GM23338 (cell line): ENCODE measurements around the gene IL13RA2. TPM values are rescaled to one million over a fixed set of nuclear protein-coding genes. Genes with fewer than 3 reads are reported as not detected.

Experiments used
- ATAC-seq: fragments of 200-7000 bp; cut with Tn5 transposase; 3 replicates; pipeline ENCODE4 v1.9.1; 2020
- DNase-seq: peaks from one replicate; pipeline ENCODE4 v3.0.0-alpha.2; 2015; ENCODE audit warnings: low spot score
- H2AFZ ChIP-seq: fragments of 200-600 bp; sonication (generic); 2 replicates; pipeline ENCODE4 v1.8.0; 2016; ENCODE audit warnings: antibody characterized with exemption, mild to moderate bottlenecking, moderate library complexity
- H3F3A ChIP-seq: fragments of 200-600 bp; sonication (generic); replicated peaks from 2 replicates; pipeline ENCODE4 v1.8.0; 2017; ENCODE audit warnings: antibody characterized with exemption, mixed run types, low read depth
- H3K27ac ChIP-seq: fragments of 200-600 bp; sonication (generic); 2 replicates; pipeline ENCODE4 v1.6.1; 2016; ENCODE audit warnings: low read depth
- H3K27me3 ChIP-seq: fragments of 200-600 bp; sonication (generic); 2 replicates; pipeline ENCODE4 v1.8.0; 2016; ENCODE audit warnings: mild to moderate bottlenecking, mixed run types, moderate library complexity; ENCODE audit not compliant: insufficient read depth
- H3K36me3 ChIP-seq: fragments of 200-600 bp; sonication (generic); 2 replicates; pipeline ENCODE4 v1.8.0; 2016; ENCODE audit warnings: mild to moderate bottlenecking; ENCODE audit not compliant: insufficient read depth
- H3K4me1 ChIP-seq: fragments of 200-600 bp; sonication (generic); 2 replicates; pipeline ENCODE4 v1.8.0; 2016; ENCODE audit warnings: mild to moderate bottlenecking, moderate library complexity; ENCODE audit not compliant: insufficient read depth
- H3K4me2 ChIP-seq: fragments of 200-600 bp; sonication (generic); 2 replicates; pipeline ENCODE4 v1.7.1; 2017; ENCODE audit warnings: mixed run types
- H3K4me3 ChIP-seq: fragments of 200-600 bp; sonication (generic); 2 replicates; pipeline ENCODE4 v1.6.1; 2016; ENCODE audit warnings: mixed run types
- H3K79me2 ChIP-seq: fragments of 200-600 bp; sonication (generic); replicated peaks from 2 replicates; pipeline ENCODE4 v1.8.0; 2017; ENCODE audit warnings: mild to moderate bottlenecking; ENCODE audit not compliant: insufficient read depth
- H3K9me2 ChIP-seq: fragments of 200-600 bp; sonication (generic); 2 replicates; pipeline ENCODE4 v1.8.0; 2017; ENCODE audit not compliant: insufficient read depth
- H4K20me1 ChIP-seq: fragments of 200-600 bp; sonication (generic); replicated peaks from 2 replicates; pipeline ENCODE4 v1.8.0; 2017; ENCODE audit warnings: mild to moderate bottlenecking; ENCODE audit not compliant: insufficient read depth
- H3K27ac Mint-ChIP-seq: 2 replicates; pipeline ENCODE4 v1.8.0; 2020; ENCODE audit warnings: inconsistent platforms, mild to moderate bottlenecking, moderate library complexity, mixed read lengths
- H3K27me3 Mint-ChIP-seq: 3 replicates; pipeline ENCODE4 v1.8.0; 2022; ENCODE audit warnings: low read depth, mild to moderate bottlenecking, moderate library complexity, mixed read lengths, inconsistent platforms; ENCODE audit not compliant: insufficient read depth, poor library complexity
- H3K36me3 Mint-ChIP-seq: 3 replicates; pipeline ENCODE4 v1.8.0; 2021; ENCODE audit warnings: low read depth, mild to moderate bottlenecking, inconsistent platforms, moderate library complexity, mixed read lengths
- H3K4me1 Mint-ChIP-seq: 3 replicates; pipeline ENCODE4 v1.8.0; 2020; ENCODE audit warnings: mild to moderate bottlenecking, inconsistent platforms, mixed read lengths
- H3K4me3 Mint-ChIP-seq: 3 replicates; pipeline ENCODE4 v1.8.0; 2021; ENCODE audit warnings: moderate library complexity, mild to moderate bottlenecking, inconsistent platforms, mixed read lengths
- H3K9me3 Mint-ChIP-seq: 3 replicates; pipeline ENCODE4 v1.8.0; 2020; ENCODE audit warnings: moderate library complexity, mild to moderate bottlenecking, inconsistent platforms, mixed read lengths
- CREB1 ChIP-seq: fragments of 250-450 bp; sonication (Bioruptor Pico); IDR thresholded peaks from 2 replicates; pipeline ENCODE4 v1.5.0; 2020; ENCODE audit warnings: low read depth, mild to moderate bottlenecking, moderate library complexity
- CTCF ChIP-seq, 2 experiments: fragments of 200-600 bp in 1 of 2; sonication (generic) in 1 of 2; conservative IDR thresholded peaks; 2 replicates each; pipeline versions ENCODE4 v1.5.1 to v1.6.1; 2016 to 2017; ENCODE audit warnings: antibody characterized with exemption in 2 of 2, low read depth in 2 of 2, mild to moderate bottlenecking in 2 of 2, moderate library complexity in 1 of 2
- ETS1 ChIP-seq: IDR thresholded peaks from 2 replicates; pipeline ENCODE4 v1.6.1; 2016; ENCODE audit warnings: antibody characterized with exemption
- EZH2 ChIP-seq: fragments of 200-600 bp; sonication (generic); IDR thresholded peaks from one replicate; pipeline ENCODE4 v1.8.0; 2017; ENCODE audit warnings: antibody characterized with exemption, mild to moderate bottlenecking, low read depth; ENCODE audit not compliant: unreplicated experiment
- EZH2phosphoT487 ChIP-seq: fragments of 200-600 bp; sonication (generic); IDR thresholded peaks from one replicate; pipeline ENCODE4 v1.8.1; 2018; ENCODE audit warnings: antibody characterized with exemption; ENCODE audit not compliant: unreplicated experiment
- JUNB ChIP-seq: IDR thresholded peaks from one replicate; pipeline ENCODE4 v1.6.1; 2016; ENCODE audit warnings: antibody characterized with exemption; ENCODE audit not compliant: unreplicated experiment
- NANOG ChIP-seq: IDR thresholded peaks from 2 replicates; pipeline ENCODE4 v1.6.1; 2016; ENCODE audit warnings: antibody characterized with exemption, borderline replicate concordance
- POLR2AphosphoS5 ChIP-seq: IDR thresholded peaks from 2 replicates; pipeline ENCODE4 v1.6.1; 2016; ENCODE audit warnings: antibody characterized with exemption, low read depth
- REST ChIP-seq: IDR thresholded peaks from one replicate; pipeline ENCODE4 v1.6.1; 2018; ENCODE audit warnings: antibody characterized with exemption; ENCODE audit not compliant: unreplicated experiment
- STAT1 ChIP-seq: IDR thresholded peaks from one replicate; pipeline ENCODE4 v1.6.1; 2016; ENCODE audit warnings: antibody characterized with exemption; ENCODE audit not compliant: unreplicated experiment
- ZNF114 ChIP-seq: fragments of 250-450 bp; sonication (Bioruptor Pico); IDR thresholded peaks from 2 replicates; pipeline ENCODE4 v1.5.0; 2020; ENCODE audit warnings: mild to moderate bottlenecking, moderate library complexity
- ZNF331 ChIP-seq: fragments of 250-450 bp; sonication (Bioruptor Pico); IDR thresholded peaks from 2 replicates; pipeline ENCODE4 v1.5.0; 2020; ENCODE audit warnings: low read depth, mild to moderate bottlenecking, moderate library complexity
- ZNF462 ChIP-seq: fragments of 250-450 bp; sonication (Bioruptor Pico); IDR thresholded peaks from 2 replicates; pipeline ENCODE4 v1.5.0; 2020; ENCODE audit warnings: mild to moderate bottlenecking, moderate library complexity
- polyA plus RNA-seq: library from polyadenylated mRNA; unstranded; fragments of >200 nt; fragmentation: Nextera tagmentation; extraction: Ambion mirVana; gene quantifications from 2 replicates; pipeline ENCODE4 v1.2.1, GENCODE V29; 2016
- total RNA-seq: library from RNA; depleted of rRNA; stranded (reverse); fragments of >200 nt; shearing (Covaris generic); gene quantifications from 2 replicates; pipeline ENCODE4 v1.2.3, GENCODE V29; 2014

The IL13RA2 gene
- total and polyA plus RNA-seq, 2 experiments from 2014 or later: not detected

GRCh38 chrX:115038406-115038805, 21.0 kb upstream of the IL13RA2 start (continued):
- TF ChIP-seq ZNF331: no peak
- TF ChIP-seq STAT1: no peak

GRCh38 chrX:115036029-115036428, 18.6 kb upstream of the IL13RA2 start:
- Mint-ChIP-seq H3K27me3 (no peaks in the 10 kb centered on the region), H3K27ac (no peak overlapping the region), H3K36me3 (no peaks in the 10 kb centered on the region), H3K4me3 (no peak overlapping the region), H3K9me3 (no peaks in the 10 kb centered on the region), H3K4me1 (no peaks in the 10 kb centered on the region)
- Histone ChIP-seq H3F3A (no peaks in the 10 kb centered on the region), H3K27me3 (no peaks in the 10 kb centered on the region), H3K4me1 (no peaks in the 10 kb centered on the region), H3K9me2 (no peaks in the 10 kb centered on the region), H3K36me3 (no peaks in the 10 kb centered on the region), H3K4me2 (no peak overlapping the region), H4K20me1 (no peaks in the 10 kb centered on the region), H2AFZ (no peak overlapping the region), H3K79me2 (no peaks in the 10 kb centered on the region), H3K27ac (no peak overlapping the region), H3K4me3 (no peak overlapping the region)
- TF ChIP-seq ZNF331 (no peak), ZNF462 (CRISPR knock-in tag) (no peak), STAT1 (no peak), EZH2phosphoT487 (no peak), CREB1 (CRISPR knock-in tag) (no peak), CTCF (conservative IDR thresholded peaks at IDR 0.05; ENCODE audit: low read depth in 2 of 2) (no peak), POLR2AphosphoS5 (no peak), NANOG (no peak), EZH2 (no peak), ZNF114 (no peak), ETS1 (no peak), JUNB (no peak), REST (no peak)
- no peak for ATAC-seq
- DNase-seq: no peak
